GM21529 (cell line): ENCODE measurements around the gene PALD1.
"Not testable (repeated sequence)": the region's sequence is repeated elsewhere in the genome, so short reads cannot be mapped to it uniquely, and the experiment has no call there.

Experiments used
- ATAC-seq: cut with Tn5 transposase; IDR thresholded peaks from one replicate; pipeline ENCODE4 v1.9.1; 2021; ENCODE audit not compliant: unreplicated experiment

PALD1 gene

GRCh38 chr10:70481831-70482530 is 3.4 kb downstream of the PALD1 start:
- no peak for ATAC-seq

GRCh38 chr10:70482982-70483760 is 4.6 kb downstream of the PALD1 start:
- ATAC-seq, result no peak

- not testable (repeated sequence) for ATAC-seq
Observed at GRCh38 chr10:70483872-70484271, 5.3 kb downstream of the PALD1 start.

GRCh38 chr10:70487824-70488223 is 9.3 kb downstream of the PALD1 start:
- no peak for ATAC-seq

- ATAC-seq, result no peak
Observed at GRCh38 chr10:70490142-70490541, 11.6 kb downstream of the PALD1 start.

- no peak for ATAC-seq
Observed at GRCh38 chr10:70491614-70492013, 13.0 kb downstream of the PALD1 start.

GRCh38 chr10:70492786-70493659 is 14.5 kb downstream of the PALD1 start:
- ATAC-seq, result peak; percentile 26

GRCh38 chr10:70493660-70494234 is 15.2 kb downstream of the PALD1 start:
- peak; percentile 65 for ATAC-seq

GRCh38 chr10:70494536-70494935 is 16.0 kb downstream of the PALD1 start:
- ATAC-seq, result no peak

- ATAC-seq, result no peak
Observed at GRCh38 chr10:70494966-70495365, 16.4 kb downstream of the PALD1 start.

- ATAC-seq, result no peak
Observed at GRCh38 chr10:70495691-70496261, 17.2 kb downstream of the PALD1 start.

- no peak for ATAC-seq
Observed at GRCh38 chr10:70496341-70497119, 18.0 kb downstream of the PALD1 start.

GRCh38 chr10:70497120-70497545 is 18.6 kb downstream of the PALD1 start:
- ATAC-seq, result no peak

GRCh38 chr10:70498970-70499835 is 20.6 kb downstream of the PALD1 start:
- no peak for ATAC-seq

GRCh38 chr10:70499836-70500167 is 21.2 kb downstream of the PALD1 start:
- ATAC-seq, result no peak

GRCh38 chr10:70500368-70500767 is 21.8 kb downstream of the PALD1 start:
- no peak for ATAC-seq

- no peak for ATAC-seq
Observed at GRCh38 chr10:70500812-70501301, 22.3 kb downstream of the PALD1 start.

GRCh38 chr10:70502406-70502805 is 23.8 kb downstream of the PALD1 start:
- ATAC-seq, result no peak

- no peak for ATAC-seq
Observed at GRCh38 chr10:70503776-70504175, 25.2 kb downstream of the PALD1 start.
